Measurements from ENCODE around the gene GSTM1.

DNA sequence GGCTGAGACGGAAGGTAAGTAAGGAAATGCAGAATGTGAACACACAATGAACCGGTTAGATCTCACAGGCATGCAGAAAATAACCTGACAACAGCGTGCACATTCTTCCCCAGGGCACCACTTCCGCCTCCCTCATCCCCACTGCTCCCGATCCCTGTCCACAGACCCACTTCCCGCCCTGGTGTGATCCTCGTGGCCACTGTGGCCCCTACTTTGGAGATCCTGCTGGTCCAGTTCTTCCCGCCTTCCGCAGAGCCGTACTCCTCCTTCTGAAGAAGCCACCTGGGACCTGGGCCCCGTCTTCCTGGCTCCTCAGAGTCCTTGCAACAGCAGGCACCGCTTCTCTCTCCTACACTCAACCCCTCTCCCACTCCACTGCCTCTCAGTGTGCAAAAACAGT lies 33.1 kb upstream of the GSTM1 start:
- TF ChIP-seq, protein P1, sequence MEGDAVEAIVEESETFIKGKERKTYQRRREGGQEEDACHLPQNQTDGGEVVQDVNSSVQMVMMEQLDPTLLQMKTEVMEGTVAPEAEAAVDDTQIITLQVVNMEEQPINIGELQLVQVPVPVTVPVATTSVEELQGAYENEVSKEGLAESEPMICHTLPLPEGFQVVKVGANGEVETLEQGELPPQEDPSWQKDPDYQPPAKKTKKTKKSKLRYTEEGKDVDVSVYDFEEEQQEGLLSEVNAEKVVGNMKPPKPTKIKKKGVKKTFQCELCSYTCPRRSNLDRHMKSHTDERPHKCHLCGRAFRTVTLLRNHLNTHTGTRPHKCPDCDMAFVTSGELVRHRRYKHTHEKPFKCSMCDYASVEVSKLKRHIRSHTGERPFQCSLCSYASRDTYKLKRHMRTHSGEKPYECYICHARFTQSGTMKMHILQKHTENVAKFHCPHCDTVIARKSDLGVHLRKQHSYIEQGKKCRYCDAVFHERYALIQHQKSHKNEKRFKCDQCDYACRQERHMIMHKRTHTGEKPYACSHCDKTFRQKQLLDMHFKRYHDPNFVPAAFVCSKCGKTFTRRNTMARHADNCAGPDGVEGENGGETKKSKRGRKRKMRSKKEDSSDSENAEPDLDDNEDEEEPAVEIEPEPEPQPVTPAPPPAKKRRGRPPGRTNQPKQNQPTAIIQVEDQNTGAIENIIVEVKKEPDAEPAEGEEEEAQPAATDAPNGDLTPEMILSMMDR (IDR thresholded peaks at IDR 0.05) = no peak
- TF ChIP-seq EZH2phosphoT487 (IDR thresholded peaks at IDR 0.05) = no peak

All from neural progenitor cell (in vitro differentiated cells).